Neural cell (in vitro differentiated cells): ENCODE results near the gene NEK10. TPM values are rescaled to one million over a fixed set of nuclear protein-coding genes. Genes with fewer than 3 reads are reported as not detected.

Source experiments
- H2AFZ ChIP-seq: fragments of 200-600, 300-800 bp; sonication (generic), shearing (Covaris generic); 2 replicates; pipeline ENCODE4 v1.6.0; 2014; ENCODE audit warnings: low read depth, mild to moderate bottlenecking, antibody characterized with exemption, low read length, moderate library complexity
- H3F3A ChIP-seq: fragments of 200-600 bp; shearing (Covaris generic); 2 replicates; pipeline ENCODE4 v1.6.1; 2016; ENCODE audit warnings: mild to moderate bottlenecking, moderate library complexity, mixed read lengths, antibody characterized with exemption, low read length; ENCODE audit not compliant: insufficient read depth, poor library complexity, severe bottlenecking
- H3K27ac ChIP-seq: fragments of 200-600, 300-800 bp; sonication (generic), shearing (Covaris generic); 2 replicates; pipeline ENCODE4 v1.5.1; 2014; ENCODE audit warnings: mild to moderate bottlenecking, low read length, moderate library complexity
- H3K27me3 ChIP-seq: fragments of 300-800, 200-600 bp; sonication (generic), shearing (Covaris generic); 2 replicates; pipeline ENCODE4 v1.6.0; 2014; ENCODE audit warnings: mild to moderate bottlenecking, low read depth, low read length, moderate library complexity; ENCODE audit not compliant: insufficient read depth
- H3K36me3 ChIP-seq: fragments of 300-800, 200-600 bp; sonication (generic), shearing (Covaris generic); 2 replicates; pipeline ENCODE4 v1.5.1; 2014; ENCODE audit warnings: mild to moderate bottlenecking, antibody characterized with exemption, low read length, moderate library complexity; ENCODE audit not compliant: insufficient read depth
- H3K4me2 ChIP-seq: fragments of 300-800, 200-600 bp; sonication (generic), shearing (Covaris generic); 2 replicates; pipeline ENCODE4 v1.6.0; 2014; ENCODE audit warnings: mild to moderate bottlenecking, low read length
- H3K4me3 ChIP-seq: fragments of 300-800, 200-600 bp; sonication (generic), shearing (Covaris generic); 2 replicates; pipeline ENCODE4 v1.5.1; 2014; ENCODE audit warnings: mild to moderate bottlenecking, low read length, moderate library complexity
- H3K79me2 ChIP-seq: fragments of 200-600 bp; shearing (Covaris generic); replicated peaks from 2 replicates; pipeline ENCODE4 v1.6.0; 2014; ENCODE audit warnings: mild to moderate bottlenecking, low read length, moderate library complexity; ENCODE audit not compliant: insufficient read depth
- H3K9ac ChIP-seq: fragments of 300-800, 200-600 bp; sonication (generic), shearing (Covaris generic); 2 replicates; pipeline ENCODE4 v1.6.1; 2016; ENCODE audit warnings: mild to moderate bottlenecking, low read length, mixed read lengths
- H3K9me2 ChIP-seq: fragments of 200-600 bp; shearing (Covaris generic); 2 replicates; pipeline ENCODE4 v1.6.1; 2016; ENCODE audit warnings: mild to moderate bottlenecking, low read length, mixed read lengths; ENCODE audit not compliant: insufficient read depth
- H3K9me3 ChIP-seq: fragments of 200-600, 300-800 bp; sonication (generic), shearing (Covaris generic); 2 replicates; pipeline ENCODE4 v1.6.1; 2016; ENCODE audit warnings: mild to moderate bottlenecking, mixed run types, low read length, moderate library complexity, mixed read lengths
- H4K20me1 ChIP-seq: fragments of 200-600 bp; shearing (Covaris generic); 2 replicates; pipeline ENCODE4 v1.6.1; 2016; ENCODE audit warnings: mild to moderate bottlenecking, mixed run types; ENCODE audit not compliant: insufficient read depth
- CTCF ChIP-seq: fragments of 450-650 bp; IDR thresholded peaks from 2 replicates; pipeline ENCODE4 v1.5.1; 2014; ENCODE audit warnings: antibody characterized with exemption, mild to moderate bottlenecking, moderate library complexity; ENCODE audit not compliant: poor library complexity, severe bottlenecking
- EP300 ChIP-seq: fragments of 450-650 bp; conservative IDR thresholded peaks from 2 replicates; pipeline ENCODE4 v1.6.1; 2014; ENCODE audit warnings: antibody characterized with exemption, mild to moderate bottlenecking, moderate library complexity; ENCODE audit not compliant: poor library complexity, severe bottlenecking
- EZH2 ChIP-seq: fragments of 200-600, 300-800 bp; shearing (Covaris generic), sonication (generic); IDR thresholded peaks from 2 replicates; pipeline ENCODE4 v1.6.1; 2014; ENCODE audit warnings: antibody characterized with exemption, low read length, borderline replicate concordance, mild to moderate bottlenecking; ENCODE audit not compliant: insufficient read depth, poor library complexity, severe bottlenecking
- MXI1 ChIP-seq: fragments of 450-650 bp; conservative IDR thresholded peaks from 2 replicates; pipeline ENCODE4 v1.6.1; 2014; ENCODE audit warnings: antibody characterized with exemption, mild to moderate bottlenecking; ENCODE audit not compliant: poor library complexity, severe bottlenecking
- POLR2AphosphoS5 ChIP-seq: IDR thresholded peaks from 2 replicates; pipeline ENCODE4 v1.6.1; 2012
- RAD21 ChIP-seq: fragments of 450-650 bp; conservative IDR thresholded peaks from 2 replicates; pipeline ENCODE4 v1.6.1; 2014; ENCODE audit warnings: antibody characterized with exemption, mild to moderate bottlenecking, moderate library complexity
- REST ChIP-seq: IDR thresholded peaks from 2 replicates; pipeline ENCODE4 v1.6.1; 2012; ENCODE audit warnings: borderline replicate concordance
- SMC3 ChIP-seq: fragments of 450-650 bp; conservative IDR thresholded peaks from 2 replicates; pipeline ENCODE4 v1.6.1; 2014; ENCODE audit warnings: antibody characterized with exemption, mild to moderate bottlenecking, moderate library complexity; ENCODE audit not compliant: poor library complexity
- TAF1 ChIP-seq: IDR thresholded peaks from 2 replicates; pipeline ENCODE4 v1.6.1; 2012; ENCODE audit warnings: low read depth
- polyA plus RNA-seq: library from polyadenylated mRNA; depleted of rRNA; stranded (reverse); fragments of >200 nt; gene quantifications from 2 replicates; pipeline ENCODE4 v1.2.3, GENCODE V29; 2014

NEK10 gene
- polyA plus RNA-seq, 1 donor from 2014 or later: 17.6 TPM

GRCh38 chr3:27224197-27224596 is 145.0 kb downstream of the NEK10 start:
- no peak overlapping the region for H3K4me3 ChIP-seq
- H3K36me3 ChIP-seq: no peaks in the 10 kb centered on the region
- H3K9me2 ChIP-seq: no peaks in the 10 kb centered on the region
- no peaks in the 10 kb centered on the region for H4K20me1 ChIP-seq
- TF ChIP-seq SMC3: no peak
- TF ChIP-seq MXI1: no peak
- TF ChIP-seq EP300: no peak
- TF ChIP-seq EZH2: no peak
- TF ChIP-seq RAD21: no peak
- no peak for TF ChIP-seq CTCF
- TF ChIP-seq POLR2AphosphoS5: no peak
- TF ChIP-seq TAF1: no peak
- TF ChIP-seq REST: no peak
- no peak overlapping the region for H3K9ac ChIP-seq
- no peaks in the 10 kb centered on the region for H3F3A ChIP-seq
- H3K4me2 ChIP-seq: no peak overlapping the region
- H3K9me3 ChIP-seq: no peaks in the 10 kb centered on the region
- no peak overlapping the region for H3K27ac ChIP-seq
- H2AFZ ChIP-seq: no peak overlapping the region
- no peaks in the 10 kb centered on the region for H3K27me3 ChIP-seq
- H3K79me2 ChIP-seq: no peaks in the 10 kb centered on the region

GRCh38 chr3:27221264-27221932 is 147.8 kb downstream of the NEK10 start:
- no peaks in the 10 kb centered on the region for H3F3A ChIP-seq
- no peak overlapping the region for H2AFZ ChIP-seq
- H3K9me3 ChIP-seq: no peaks in the 10 kb centered on the region
- no peak overlapping the region for H3K9ac ChIP-seq
- H3K4me2 ChIP-seq: no peak overlapping the region
- no peaks in the 10 kb centered on the region for H3K27me3 ChIP-seq
- no peaks in the 10 kb centered on the region for H4K20me1 ChIP-seq
- no peak for TF ChIP-seq REST
- TF ChIP-seq EZH2: no peak
- no peak for TF ChIP-seq CTCF
- TF ChIP-seq POLR2AphosphoS5: no peak
- no peak for TF ChIP-seq TAF1
- no peak for TF ChIP-seq EP300
- no peak for TF ChIP-seq MXI1
- TF ChIP-seq RAD21: no peak
- no peak for TF ChIP-seq SMC3
- no peaks in the 10 kb centered on the region for H3K36me3 ChIP-seq
- H3K4me3 ChIP-seq: no peak overlapping the region
- H3K9me2 ChIP-seq: no peaks in the 10 kb centered on the region
- no peak overlapping the region for H3K27ac ChIP-seq
- no peaks in the 10 kb centered on the region for H3K79me2 ChIP-seq
